Measurements from ENCODE around the gene SECISBP2L. TPM values are rescaled to one million over a fixed set of nuclear protein-coding genes. Genes with fewer than 3 reads are reported as not detected.

The SECISBP2L gene
- total and polyA plus RNA-seq, 9 of the 15 experiments (the other 6 are each of a cell fraction or from before 2014, with no cell fraction given) = 0.55 to 14.1 (median 10.4) TPM

DNA sequence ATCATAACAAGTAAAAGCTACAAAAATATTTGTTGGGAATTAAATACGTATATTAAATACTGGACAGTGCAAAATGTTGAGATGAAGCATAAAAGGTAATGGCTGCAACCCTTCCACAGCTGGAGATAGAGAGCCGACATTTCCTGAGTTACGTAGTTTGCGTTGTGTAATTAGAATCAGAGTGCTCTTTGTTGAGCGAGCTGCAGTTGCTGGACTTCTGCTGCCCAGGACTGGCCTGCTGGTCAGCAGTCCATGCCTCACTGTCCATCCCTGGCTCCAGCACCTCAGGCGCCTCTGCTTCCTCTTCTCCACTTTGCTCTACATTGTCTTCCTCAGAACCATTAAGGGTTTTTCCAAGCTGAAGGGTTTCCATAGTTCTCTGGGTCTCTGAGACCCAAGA is 54.1 kb downstream of the SECISBP2L start (continued):
- TF ChIP-seq, protein P1, sequence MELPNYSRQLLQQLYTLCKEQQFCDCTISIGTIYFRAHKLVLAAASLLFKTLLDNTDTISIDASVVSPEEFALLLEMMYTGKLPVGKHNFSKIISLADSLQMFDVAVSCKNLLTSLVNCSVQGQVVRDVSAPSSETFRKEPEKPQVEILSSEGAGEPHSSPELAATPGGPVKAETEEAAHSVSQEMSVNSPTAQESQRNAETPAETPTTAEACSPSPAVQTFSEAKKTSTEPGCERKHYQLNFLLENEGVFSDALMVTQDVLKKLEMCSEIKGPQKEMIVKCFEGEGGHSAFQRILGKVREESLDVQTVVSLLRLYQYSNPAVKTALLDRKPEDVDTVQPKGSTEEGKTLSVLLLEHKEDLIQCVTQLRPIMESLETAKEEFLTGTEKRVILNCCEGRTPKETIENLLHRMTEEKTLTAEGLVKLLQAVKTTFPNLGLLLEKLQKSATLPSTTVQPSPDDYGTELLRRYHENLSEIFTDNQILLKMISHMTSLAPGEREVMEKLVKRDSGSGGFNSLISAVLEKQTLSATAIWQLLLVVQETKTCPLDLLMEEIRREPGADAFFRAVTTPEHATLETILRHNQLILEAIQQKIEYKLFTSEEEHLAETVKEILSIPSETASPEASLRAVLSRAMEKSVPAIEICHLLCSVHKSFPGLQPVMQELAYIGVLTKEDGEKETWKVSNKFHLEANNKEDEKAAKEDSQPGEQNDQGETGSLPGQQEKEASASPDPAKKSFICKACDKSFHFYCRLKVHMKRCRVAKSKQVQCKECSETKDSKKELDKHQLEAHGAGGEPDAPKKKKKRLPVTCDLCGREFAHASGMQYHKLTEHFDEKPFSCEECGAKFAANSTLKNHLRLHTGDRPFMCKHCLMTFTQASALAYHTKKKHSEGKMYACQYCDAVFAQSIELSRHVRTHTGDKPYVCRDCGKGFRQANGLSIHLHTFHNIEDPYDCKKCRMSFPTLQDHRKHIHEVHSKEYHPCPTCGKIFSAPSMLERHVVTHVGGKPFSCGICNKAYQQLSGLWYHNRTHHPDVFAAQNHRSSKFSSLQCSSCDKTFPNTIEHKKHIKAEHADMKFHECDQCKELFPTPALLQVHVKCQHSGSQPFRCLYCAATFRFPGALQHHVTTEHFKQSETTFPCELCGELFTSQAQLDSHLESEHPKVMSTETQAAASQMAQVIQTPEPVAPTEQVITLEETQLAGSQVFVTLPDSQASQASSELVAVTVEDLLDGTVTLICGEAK (IDR thresholded peaks at IDR 0.05) = no peak
- TF ChIP-seq, protein P1 (CRISPR knock-in tag; IDR thresholded peaks at IDR 0.05) = no peak
- TF ChIP-seq NCOA6 (IDR thresholded peaks at IDR 0.05) = no peak
- no peak for TF ChIP-seq FOXA3 (CRISPR knock-in tag; conservative IDR thresholded peaks at IDR 0.05 in 1 of 2, IDR thresholded peaks at IDR 0.05 in 1 of 2)
- TF ChIP-seq NFRKB (IDR thresholded peaks at IDR 0.05; ENCODE audit: low read depth) = no peak
- TF ChIP-seq, protein P2, sequence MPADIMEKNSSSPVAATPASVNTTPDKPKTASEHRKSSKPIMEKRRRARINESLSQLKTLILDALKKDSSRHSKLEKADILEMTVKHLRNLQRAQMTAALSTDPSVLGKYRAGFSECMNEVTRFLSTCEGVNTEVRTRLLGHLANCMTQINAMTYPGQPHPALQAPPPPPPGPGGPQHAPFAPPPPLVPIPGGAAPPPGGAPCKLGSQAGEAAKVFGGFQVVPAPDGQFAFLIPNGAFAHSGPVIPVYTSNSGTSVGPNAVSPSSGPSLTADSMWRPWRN (IDR thresholded peaks at IDR 0.05; ENCODE audit: low read depth) = no peak
- TF ChIP-seq KLF10 (CRISPR knock-in tag; IDR thresholded peaks at IDR 0.05) = no peak
